ENCODE results near the gene SPACA5.
"Not testable (repeated sequence)": the region's sequence is repeated elsewhere in the genome, so short reads cannot be mapped to it uniquely, and the experiment has no call there.

SPACA5 gene

DNA sequence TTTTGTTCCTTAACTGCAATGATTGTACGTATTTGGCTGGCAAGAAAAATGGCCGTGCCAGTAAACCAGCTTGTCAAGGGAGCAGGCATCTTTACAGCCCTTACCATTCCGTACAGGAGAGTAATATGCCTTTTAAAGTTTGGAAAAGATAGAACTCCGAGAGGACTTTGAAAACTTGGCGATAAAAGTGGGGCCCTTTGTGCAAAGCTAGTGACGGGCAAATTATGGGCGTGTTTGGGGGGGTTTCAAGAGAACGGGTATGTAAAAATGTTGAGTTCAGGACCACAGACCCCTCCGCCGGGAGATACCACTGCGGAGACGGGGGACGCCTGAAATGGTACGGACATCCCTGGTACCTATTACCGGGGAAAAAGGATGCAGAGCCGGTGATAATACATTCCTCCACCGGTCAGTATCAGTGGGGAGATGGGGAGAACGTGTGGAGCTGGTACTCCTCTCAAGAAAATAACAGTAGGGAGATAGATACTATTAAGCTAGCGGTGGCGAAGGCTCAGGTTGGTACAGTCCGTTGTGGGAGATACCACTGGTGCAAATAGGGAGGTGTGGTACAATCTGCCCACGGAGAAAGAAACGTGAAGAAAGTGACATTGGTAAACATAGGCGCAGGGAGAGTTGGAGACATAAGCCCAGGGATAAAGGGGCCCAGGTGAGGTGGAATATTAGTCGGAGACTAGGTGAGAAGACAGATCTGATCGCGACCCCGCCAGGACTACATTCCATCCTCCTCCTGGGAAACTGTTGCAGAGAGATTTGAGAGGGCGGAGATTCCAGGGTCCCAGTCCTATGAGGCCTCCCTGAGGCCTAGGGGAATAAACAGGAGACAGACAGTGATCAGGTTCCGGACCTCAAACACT is 14.5 kb downstream of the SPACA5 start:
- peak; percentile 45 for DNase-seq (ENCODE audit: low read depth)

DNA sequence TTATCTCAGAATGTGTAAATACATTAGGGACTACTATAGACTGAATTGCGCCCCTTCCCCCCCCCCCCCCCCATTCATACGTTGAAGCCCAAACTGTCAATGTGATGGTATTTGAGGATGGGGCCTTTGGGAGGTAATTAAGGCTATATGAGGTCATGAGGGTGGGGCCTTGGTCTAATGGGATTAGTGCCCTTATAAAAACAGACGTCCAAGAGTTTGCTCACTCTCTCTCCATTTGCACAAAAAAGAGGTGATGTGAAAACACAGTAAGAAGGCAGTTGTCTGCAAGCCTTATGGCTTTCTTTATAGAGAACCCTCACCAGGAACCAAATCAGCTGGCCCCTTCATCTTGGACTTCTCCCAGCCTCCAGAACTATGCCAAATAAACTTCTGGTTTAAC is 15.3 kb downstream of the SPACA5 start:
- no peak for DNase-seq (ENCODE audit: low read depth)

DNA sequence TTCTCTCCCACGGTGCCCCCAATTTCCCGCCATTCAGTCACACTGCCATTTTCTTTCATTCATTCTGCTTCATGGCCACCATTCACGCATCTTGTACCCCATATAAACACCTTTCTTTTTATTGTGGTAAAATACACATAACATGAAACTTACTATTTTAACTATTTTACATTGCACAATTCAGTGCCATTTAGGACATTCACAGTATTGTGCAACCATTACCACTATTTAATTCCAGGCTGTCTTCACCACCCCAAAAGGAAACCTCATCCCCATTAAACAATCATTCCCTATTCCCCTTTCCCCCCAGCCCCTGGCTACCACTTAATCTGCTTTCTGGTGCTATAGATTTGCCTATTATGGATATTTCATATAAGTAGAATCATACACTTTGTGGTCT is 15.9 kb downstream of the SPACA5 start:
- DNase-seq (ENCODE audit: low read depth): no peak

DNA sequence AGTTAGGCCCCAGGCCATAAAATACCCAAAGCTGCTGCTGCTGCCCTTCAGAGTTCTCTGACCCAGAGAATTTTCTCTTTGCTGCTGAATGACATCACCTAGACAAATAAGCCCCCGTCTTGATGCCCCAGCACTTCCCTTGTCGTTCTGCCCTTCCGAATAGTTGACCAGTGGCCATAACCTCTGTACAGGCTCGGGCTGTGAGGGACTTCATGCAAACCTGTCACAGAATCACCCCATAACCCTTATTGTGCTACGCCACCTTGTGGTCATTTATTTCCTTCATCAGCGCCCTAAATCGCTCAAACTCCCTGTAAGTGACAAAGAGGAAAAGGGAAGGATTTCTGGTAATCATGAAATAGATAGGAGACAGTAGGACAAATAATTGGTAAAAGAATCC is 18.8 kb downstream of the SPACA5 start:
- no peak for DNase-seq (ENCODE audit: low read depth)

DNA sequence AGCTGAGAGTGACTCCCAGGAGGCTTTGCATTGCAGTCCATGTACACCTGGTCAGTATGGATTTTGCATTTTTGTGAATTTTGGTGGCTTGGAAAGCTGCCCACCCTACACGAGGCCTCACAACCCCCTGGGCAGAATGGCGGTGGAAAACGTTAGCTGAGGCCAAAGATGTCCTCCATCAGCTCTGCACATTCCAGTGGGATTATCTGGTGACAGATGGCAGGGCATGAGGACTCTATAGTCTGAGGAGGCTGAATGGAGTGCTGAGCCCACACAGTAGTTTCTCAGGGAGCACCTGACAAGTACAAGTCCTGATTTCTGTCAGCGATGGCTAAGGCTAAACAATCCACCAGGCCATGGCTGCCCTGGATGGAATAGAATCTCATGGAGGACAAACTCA is 20.8 kb downstream of the SPACA5 start:
- DNase-seq (ENCODE audit: low read depth): not testable (repeated sequence)

DNA sequence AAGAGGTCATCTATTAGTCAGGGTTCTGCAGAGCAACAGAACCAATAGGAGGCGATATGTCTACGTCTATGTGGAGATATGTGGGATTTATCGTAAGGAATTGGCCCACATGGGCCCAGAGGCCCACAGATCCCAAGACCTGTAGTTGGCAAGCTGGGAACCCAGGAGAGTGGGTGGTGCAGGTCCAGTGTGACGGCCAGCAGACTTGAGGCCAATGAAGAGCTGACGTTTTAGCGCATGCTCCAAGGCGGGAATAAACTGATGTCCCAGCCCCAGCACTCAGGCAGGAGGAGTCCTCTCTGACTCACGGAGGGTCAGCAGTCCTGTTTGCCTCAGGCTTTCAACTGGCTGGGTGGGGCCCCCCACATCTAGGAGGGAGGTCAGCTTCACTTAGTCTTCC is 21.3 kb downstream of the SPACA5 start:
- DNase-seq (ENCODE audit: low read depth): no peak

DNA sequence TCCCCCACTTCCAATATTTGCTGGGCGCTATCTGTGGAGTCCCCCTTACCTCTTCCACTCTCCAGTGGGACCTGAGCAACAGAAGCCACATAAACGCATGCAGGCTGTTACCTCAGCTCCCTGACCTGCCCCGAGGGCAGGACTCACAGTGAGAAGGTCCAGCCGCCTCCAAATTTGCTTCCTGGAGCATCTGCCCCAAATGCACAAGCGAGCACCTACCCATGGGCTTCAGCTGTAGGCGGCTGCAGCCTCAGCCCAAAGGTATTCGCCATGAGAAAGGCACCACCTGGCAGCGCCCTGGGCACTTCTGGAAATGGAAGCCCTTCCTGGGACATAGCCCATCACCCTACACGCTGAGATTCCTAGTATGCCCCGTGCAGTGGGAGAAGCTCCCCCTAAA is 23.4 kb downstream of the SPACA5 start:
- DNase-seq (ENCODE audit: low read depth): no peak

DNA sequence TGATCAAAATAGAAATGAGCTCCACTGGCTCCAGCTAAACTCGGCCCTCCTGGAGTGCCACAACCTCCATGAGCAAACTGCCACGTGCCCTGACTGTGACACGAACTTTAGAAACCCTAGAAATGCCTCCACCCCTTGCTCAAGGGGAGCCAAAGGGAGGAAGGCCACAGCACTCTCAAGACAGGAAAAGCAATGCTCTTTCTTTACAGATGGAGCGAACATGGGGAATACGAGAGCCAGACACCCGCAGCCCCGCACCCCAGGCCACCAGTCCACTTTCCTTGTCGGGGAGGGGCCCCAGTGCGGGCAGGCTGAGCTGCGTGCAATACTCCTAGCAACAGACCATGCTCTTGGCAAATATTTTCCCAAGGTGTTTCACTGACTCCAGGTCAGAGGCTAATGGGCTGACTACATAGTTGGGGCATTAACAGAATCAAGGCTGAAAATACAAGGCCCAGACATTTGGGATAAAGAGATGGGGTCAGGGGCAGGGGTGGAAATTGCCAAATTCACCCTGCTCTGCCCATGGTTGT is 23.9 kb downstream of the SPACA5 start:
- not testable (repeated sequence) for DNase-seq (ENCODE audit: low read depth)

DNA sequence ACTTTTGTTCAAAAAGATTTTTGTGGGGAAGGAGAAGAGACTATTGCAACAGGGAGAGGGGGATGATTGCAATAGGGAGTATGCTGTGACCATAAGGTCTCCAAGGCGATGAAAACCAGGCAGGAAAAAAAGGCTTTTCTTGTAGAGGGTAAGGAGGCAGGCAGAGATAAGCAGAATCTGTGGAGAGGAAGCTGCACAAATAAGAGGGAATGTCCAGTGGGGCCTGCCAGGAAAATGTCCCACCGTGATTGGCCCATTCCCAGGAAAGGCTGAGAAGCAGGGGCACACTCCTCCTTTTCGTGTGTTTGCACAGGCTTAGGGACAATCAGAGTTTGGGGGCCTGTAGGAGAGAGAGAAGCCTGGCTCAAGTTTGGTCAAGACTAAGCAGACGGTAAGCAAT is 29.1 kb downstream of the SPACA5 start:
- DNase-seq (ENCODE audit: low read depth): no peak

DNA sequence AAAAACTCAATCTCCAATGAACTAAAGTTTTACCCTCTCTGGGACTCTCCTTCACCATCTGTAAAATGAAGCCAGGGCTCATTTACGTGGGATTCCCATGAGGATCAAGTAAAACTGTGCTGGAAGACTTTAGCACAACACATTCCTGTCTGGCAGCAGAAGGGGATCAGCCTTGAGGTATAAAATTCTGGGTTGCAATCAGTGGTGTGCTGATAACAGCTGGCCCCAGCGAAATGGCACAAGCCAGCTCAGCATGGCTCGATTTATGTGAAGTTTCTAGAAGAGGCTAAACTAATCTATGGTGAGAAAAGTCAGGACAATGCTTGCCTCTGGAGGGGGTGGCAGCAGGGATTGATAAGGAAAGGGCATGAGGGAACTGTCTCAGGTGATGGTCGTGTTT is 36.3 kb downstream of the SPACA5 start:
- no peak for DNase-seq (ENCODE audit: low read depth)

DNA sequence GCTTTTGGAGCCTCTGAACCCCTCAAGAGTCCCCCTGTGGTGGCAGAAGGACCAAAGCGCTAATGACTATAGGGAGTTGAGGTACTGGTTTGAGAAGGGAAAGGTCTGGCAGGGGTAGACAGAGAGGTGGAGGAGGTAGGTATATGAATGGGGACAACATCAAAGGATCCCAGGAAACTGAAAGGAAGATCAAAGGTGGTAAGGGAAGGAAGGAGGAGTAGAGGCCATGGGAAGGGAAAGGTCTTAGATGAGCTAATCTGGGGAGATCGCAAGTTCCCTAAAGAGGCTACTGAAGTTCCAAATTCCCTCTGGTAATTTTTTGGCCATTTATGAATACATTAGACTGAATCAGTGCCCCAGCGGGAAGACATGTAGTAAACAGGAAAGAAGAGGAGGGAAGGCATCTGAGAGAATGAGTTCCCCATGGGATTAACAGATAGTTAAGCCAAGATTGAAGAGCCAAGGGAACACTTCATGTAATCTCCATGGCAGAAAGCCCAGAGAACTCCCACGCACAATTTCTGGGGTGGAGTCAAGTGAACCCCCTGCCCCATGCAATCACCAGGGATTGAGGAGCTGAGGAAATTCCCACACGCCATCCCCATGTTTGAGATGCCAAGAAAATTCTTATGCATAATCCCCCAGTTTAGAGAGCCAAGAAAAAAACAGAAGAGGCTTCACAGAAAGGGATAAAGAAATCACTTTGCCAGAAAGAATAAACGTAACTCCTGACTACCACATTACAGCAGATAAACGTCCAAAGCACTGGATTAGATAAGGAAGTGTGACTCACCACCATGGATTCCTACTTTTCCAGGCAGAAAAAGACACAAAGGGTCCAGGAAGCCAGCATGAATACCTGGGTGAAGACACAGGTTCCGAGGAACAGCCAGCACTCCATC is 38.9 kb downstream of the SPACA5 start:
- DNase-seq (ENCODE audit: low read depth): no peak

DNA sequence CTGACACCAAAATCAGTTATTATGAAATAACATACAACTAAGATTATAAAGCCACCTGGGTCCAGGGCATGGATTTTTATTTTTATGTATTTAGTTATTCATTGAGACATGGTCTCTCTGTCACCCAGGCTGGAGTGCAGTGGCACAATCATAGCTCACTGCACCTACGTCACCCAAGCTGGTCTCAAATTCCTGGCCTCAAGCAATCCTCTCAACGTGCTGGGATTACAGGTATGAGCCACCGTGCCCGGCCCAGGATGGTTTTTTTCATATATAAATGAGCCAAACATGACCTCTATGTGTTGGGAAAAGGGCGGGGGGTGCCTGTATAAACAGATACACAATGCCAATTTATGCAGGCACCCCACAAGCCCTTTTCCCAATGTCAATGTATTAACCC is 40.1 kb downstream of the SPACA5 start:
- DNase-seq (ENCODE audit: low read depth): no peak

DNA sequence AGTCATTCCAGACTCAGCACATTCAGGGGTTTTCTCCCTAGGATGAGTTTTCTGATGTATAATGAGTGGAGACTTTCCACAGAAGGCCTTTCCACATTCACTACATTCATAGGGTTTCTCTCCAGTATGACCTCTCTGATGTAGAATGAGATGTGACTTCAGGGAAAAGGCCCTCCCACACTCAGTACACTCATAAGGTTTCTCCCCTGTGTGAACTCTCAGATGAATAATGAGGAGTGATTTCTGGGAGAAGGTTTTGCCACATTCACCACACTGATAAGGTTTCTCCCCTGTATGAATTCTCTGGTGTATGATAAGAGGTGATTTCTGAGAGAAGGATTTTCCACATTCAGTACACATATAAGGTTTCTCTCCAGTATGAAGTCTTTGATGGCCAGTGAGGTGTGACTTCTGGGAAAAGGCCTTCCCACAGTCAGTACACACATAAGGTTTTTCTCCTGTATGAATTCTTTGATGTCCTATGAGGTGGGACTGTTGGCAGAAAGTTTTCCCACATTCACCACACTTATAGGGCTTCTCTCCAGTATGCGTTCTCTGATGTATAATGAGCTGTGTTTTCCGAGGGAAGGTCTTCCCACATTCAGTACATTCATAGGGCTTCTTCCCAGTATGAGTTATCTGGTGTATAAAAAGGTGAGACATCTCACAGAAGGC is 52.0 kb downstream of the SPACA5 start:
- DNase-seq (ENCODE audit: low read depth): no peak

DNA sequence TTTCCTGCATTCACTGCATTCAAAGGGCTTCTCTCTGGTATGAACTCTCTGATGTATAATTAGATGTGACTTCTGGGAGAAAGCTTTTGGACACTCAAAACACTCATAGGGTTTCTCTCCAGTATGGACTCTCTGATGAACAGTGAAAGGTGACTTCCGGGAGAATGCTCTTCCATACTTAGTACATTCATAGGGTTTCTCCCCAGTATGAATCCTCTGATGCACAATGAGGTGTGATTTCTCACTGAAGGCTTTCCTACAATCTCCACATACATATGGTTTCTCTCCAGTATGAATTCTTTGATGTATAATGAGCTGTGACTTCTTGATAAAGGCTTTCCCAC is 52.5 kb downstream of the SPACA5 start:
- DNase-seq (ENCODE audit: low read depth): no peak
